Type B pancreatic cell (in vitro differentiated cells): ENCODE results near the gene CDH3. TPM values are rescaled to one million over a fixed set of nuclear protein-coding genes. Genes with fewer than 3 reads are reported as not detected.

Experiments used
- DNase-seq: peaks from one replicate; pipeline ENCODE4 v3.0.0; 2021; ENCODE audit warnings: mixed read lengths; ENCODE audit not compliant: unreplicated experiment; ENCODE audit errors: extremely low spot score
- H3K27ac Mint-ChIP-seq: 2 replicates; pipeline ENCODE4 v1.8.0; 2021; ENCODE audit warnings: mild to moderate bottlenecking, mixed read lengths
- H3K27me3 Mint-ChIP-seq: 2 replicates; pipeline ENCODE4 v1.8.0; 2021; ENCODE audit warnings: mixed read lengths
- H3K36me3 Mint-ChIP-seq: 2 replicates; pipeline ENCODE4 v1.8.0; 2021; ENCODE audit warnings: mixed read lengths
- H3K4me1 Mint-ChIP-seq: one replicate; pipeline ENCODE4 v1.8.0; 2021; ENCODE audit warnings: mixed read lengths; ENCODE audit not compliant: unreplicated experiment
- H3K4me3 Mint-ChIP-seq: 2 replicates; pipeline ENCODE4 v1.8.0; 2021; ENCODE audit warnings: mild to moderate bottlenecking, mixed read lengths
- H3K9me3 Mint-ChIP-seq: 2 replicates; pipeline ENCODE4 v1.8.0; 2021; ENCODE audit warnings: mixed read lengths
- CTCF ChIP-seq: fragments of 200-600 bp; sonication (generic); conservative IDR thresholded peaks from 2 replicates; pipeline ENCODE4 v1.5.0; 2021; ENCODE audit warnings: antibody characterized with exemption, mild to moderate bottlenecking
- total RNA-seq: library from RNA; stranded (reverse); gene quantifications from 2 replicates; pipeline ENCODE4 v1.2.1, GENCODE V29; 2021; ENCODE audit warnings: low replicate concordance

The CDH3 gene
- total RNA-seq, 1 donor from 2014 or later: 35.5 TPM

GRCh38 chr16:68668266-68668665 is 23.2 kb downstream of the CDH3 start:
- H3K4me3 Mint-ChIP-seq: no peak overlapping the region
- TF ChIP-seq CTCF: no peak
- H3K27ac Mint-ChIP-seq: peak overlapping the region; percentile 49
- no peaks in the 10 kb centered on the region for H3K36me3 Mint-ChIP-seq
- peaks cover 11% of the 10 kb centered on the region for H3K4me1 Mint-ChIP-seq
- H3K27me3 Mint-ChIP-seq: no peaks in the 10 kb centered on the region
- no peak for DNase-seq
- no peaks in the 10 kb centered on the region for H3K9me3 Mint-ChIP-seq

- no peak overlapping the region for H3K27ac Mint-ChIP-seq
- peaks cover 9% of the 10 kb centered on the region for H3K36me3 Mint-ChIP-seq
- DNase-seq: no peak
- no peak for TF ChIP-seq CTCF
- H3K9me3 Mint-ChIP-seq: no peaks in the 10 kb centered on the region
- H3K4me1 Mint-ChIP-seq: no peaks in the 10 kb centered on the region
- H3K27me3 Mint-ChIP-seq: no peaks in the 10 kb centered on the region
- no peak overlapping the region for H3K4me3 Mint-ChIP-seq
These were observed 31.2 kb downstream of the CDH3 start for GRCh38 chr16:68676113-68676860.

- H3K36me3 Mint-ChIP-seq: peaks cover 5% of the 10 kb centered on the region
- no peaks in the 10 kb centered on the region for H3K9me3 Mint-ChIP-seq
- no peaks in the 10 kb centered on the region for H3K27me3 Mint-ChIP-seq
- no peak overlapping the region for H3K4me3 Mint-ChIP-seq
- no peaks in the 10 kb centered on the region for H3K4me1 Mint-ChIP-seq
- TF ChIP-seq CTCF: no peak
- no peak overlapping the region for H3K27ac Mint-ChIP-seq
- DNase-seq: no peak
These were observed 35.9 kb downstream of the CDH3 start for GRCh38 chr16:68681038-68681437.

- Mint-ChIP-seq H3K4me1 (no peaks in the 10 kb centered on the region), H3K36me3 (peaks cover 7% of the 10 kb centered on the region), H3K27me3 (no peaks in the 10 kb centered on the region), H3K9me3 (no peaks in the 10 kb centered on the region), H3K4me3 (no peak overlapping the region), H3K27ac (no peak overlapping the region)
- TF ChIP-seq CTCF: no peak
- no peak for DNase-seq
These were observed 40.8 kb downstream of the CDH3 start for GRCh38 chr16:68685685-68686478.

- Mint-ChIP-seq H3K4me1 (no peaks in the 10 kb centered on the region), H3K4me3 (no peak overlapping the region), H3K27ac (no peak overlapping the region), H3K27me3 (no peaks in the 10 kb centered on the region), H3K36me3 (peaks cover 3% of the 10 kb centered on the region), H3K9me3 (no peaks in the 10 kb centered on the region)
- no peak for TF ChIP-seq CTCF
- no peak for DNase-seq
These were observed 41.8 kb downstream of the CDH3 start for GRCh38 chr16:68686905-68687304.
